ENCODE data around the gene MLC1. TPM values are rescaled to one million over a fixed set of nuclear protein-coding genes. Genes with fewer than 3 reads are reported as not detected.

The MLC1 gene
- polyA plus RNA-seq, 1 donor (not counting 4 experiments of a cell fraction or from before 2014, with no cell fraction given): not detected

DNA sequence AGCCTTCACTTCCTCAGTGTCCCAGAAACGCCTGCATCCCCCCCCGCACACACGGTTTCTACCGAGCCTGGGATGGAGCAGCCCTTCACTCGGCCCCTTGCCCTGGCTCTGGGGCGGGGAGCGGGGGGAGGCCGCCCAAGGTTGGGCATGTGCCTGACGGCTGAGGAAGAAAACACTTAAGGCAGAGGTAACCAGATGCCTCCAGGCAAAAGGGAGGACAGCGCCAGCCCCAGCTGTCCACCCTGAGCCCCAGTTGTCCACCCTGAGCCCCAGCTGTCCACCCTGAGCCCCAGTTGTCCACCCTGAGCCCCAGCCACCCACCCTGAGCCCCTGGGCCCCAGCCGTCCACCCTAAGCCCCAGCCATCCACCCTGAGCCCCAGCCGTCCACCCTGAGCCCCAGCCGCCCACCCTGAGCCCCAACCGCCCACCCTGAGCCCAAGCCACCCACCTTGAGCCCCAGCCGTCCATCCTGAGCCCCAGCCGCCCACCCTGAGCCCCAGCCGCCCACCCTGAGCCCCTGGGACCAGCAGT is 23.3 kb downstream of the MLC1 start:
- Histone ChIP-seq H3K4me3 (ENCODE audit: control insufficient read depth in 2 of 3, extremely low read depth in 1 of 3, insufficient read depth in 2 of 3, low read depth in 1 of 3, low read length in 3 of 3) (no peak overlapping the region), H3K27ac (ENCODE audit: control insufficient read depth, insufficient read depth, low read length) (no peak overlapping the region), H3K9ac (ENCODE audit: control insufficient read depth, extremely low read depth, insufficient read depth, low read length) (no peak overlapping the region), H3K9me1 (ENCODE audit: control insufficient read depth, extremely low read depth, insufficient read depth, low read length) (no peaks in the 10 kb centered on the region), H3K36me3 (ENCODE audit: control insufficient read depth in 2 of 2, extremely low read depth in 1 of 2, insufficient read depth in 2 of 2, low read length in 2 of 2) (no peaks in the 10 kb centered on the region), H3K79me2 (ENCODE audit: control insufficient read depth, insufficient read depth, low read length) (no peaks in the 10 kb centered on the region), H3K27me3 (ENCODE audit: control insufficient read depth, extremely low read depth, insufficient read depth, low read length) (peaks cover 26% of the 10 kb centered on the region), H2AFZ (ENCODE audit: control insufficient read depth, low read length) (no peak overlapping the region), H3K4me2 (ENCODE audit: control insufficient read depth, extremely low read depth, insufficient read depth, low read depth, low read length) (no peak overlapping the region), H4K20me1 (ENCODE audit: control insufficient read depth, extremely low read depth, insufficient read depth, low read length) (no peaks in the 10 kb centered on the region), H3K4me1 (ENCODE audit: control insufficient read depth, extremely low read depth, insufficient read depth, low read length) (no peaks in the 10 kb centered on the region), H3K9me3 (ENCODE audit: control insufficient read depth, low read depth, low read length) (no peaks in the 10 kb centered on the region)
- FAIRE-seq: no peak
- no peak for DNase-seq (ENCODE audit: low read depth, low spot score)
- dilution Hi-C loops (cut with MboI; ENCODE audit: extremely low pct_ligation_motif_present, low sequenced_read_pairs): no loop called here
- TF ChIP-seq EZH2 (IDR thresholded peaks at IDR 0.05; ENCODE audit: low read length): no peak
- TF ChIP-seq, protein P1, sequence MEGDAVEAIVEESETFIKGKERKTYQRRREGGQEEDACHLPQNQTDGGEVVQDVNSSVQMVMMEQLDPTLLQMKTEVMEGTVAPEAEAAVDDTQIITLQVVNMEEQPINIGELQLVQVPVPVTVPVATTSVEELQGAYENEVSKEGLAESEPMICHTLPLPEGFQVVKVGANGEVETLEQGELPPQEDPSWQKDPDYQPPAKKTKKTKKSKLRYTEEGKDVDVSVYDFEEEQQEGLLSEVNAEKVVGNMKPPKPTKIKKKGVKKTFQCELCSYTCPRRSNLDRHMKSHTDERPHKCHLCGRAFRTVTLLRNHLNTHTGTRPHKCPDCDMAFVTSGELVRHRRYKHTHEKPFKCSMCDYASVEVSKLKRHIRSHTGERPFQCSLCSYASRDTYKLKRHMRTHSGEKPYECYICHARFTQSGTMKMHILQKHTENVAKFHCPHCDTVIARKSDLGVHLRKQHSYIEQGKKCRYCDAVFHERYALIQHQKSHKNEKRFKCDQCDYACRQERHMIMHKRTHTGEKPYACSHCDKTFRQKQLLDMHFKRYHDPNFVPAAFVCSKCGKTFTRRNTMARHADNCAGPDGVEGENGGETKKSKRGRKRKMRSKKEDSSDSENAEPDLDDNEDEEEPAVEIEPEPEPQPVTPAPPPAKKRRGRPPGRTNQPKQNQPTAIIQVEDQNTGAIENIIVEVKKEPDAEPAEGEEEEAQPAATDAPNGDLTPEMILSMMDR (optimal IDR thresholded peaks at IDR 0.05 in 1 of 3, IDR thresholded peaks at IDR 0.05 in 1 of 3, conservative IDR thresholded peaks at IDR 0.05 in 1 of 3; ENCODE audit: extremely low read depth in 1 of 3, insufficient read depth in 2 of 3, low read length in 3 of 3): no peak

- H3K79me2 ChIP-seq (ENCODE audit: control insufficient read depth, insufficient read depth, low read length): no peaks in the 10 kb centered on the region
- H3K4me1 ChIP-seq (ENCODE audit: control insufficient read depth, extremely low read depth, insufficient read depth, low read length): no peaks in the 10 kb centered on the region
- H3K4me3 ChIP-seq (ENCODE audit: control insufficient read depth in 2 of 3, extremely low read depth in 1 of 3, insufficient read depth in 2 of 3, low read depth in 1 of 3, low read length in 3 of 3): no peak overlapping the region
- FAIRE-seq: no peak
- DNase-seq (ENCODE audit: low read depth, low spot score): no peak
- H3K36me3 ChIP-seq (ENCODE audit: control insufficient read depth in 2 of 2, extremely low read depth in 1 of 2, insufficient read depth in 2 of 2, low read length in 2 of 2): no peaks in the 10 kb centered on the region
- no peak overlapping the region for H3K9ac ChIP-seq (ENCODE audit: control insufficient read depth, extremely low read depth, insufficient read depth, low read length)
- no peaks in the 10 kb centered on the region for H4K20me1 ChIP-seq (ENCODE audit: control insufficient read depth, extremely low read depth, insufficient read depth, low read length)
- dilution Hi-C loops (cut with MboI; ENCODE audit: extremely low pct_ligation_motif_present, low sequenced_read_pairs): no loop called here
- no peaks in the 10 kb centered on the region for H3K9me1 ChIP-seq (ENCODE audit: control insufficient read depth, extremely low read depth, insufficient read depth, low read length)
- H3K4me2 ChIP-seq (ENCODE audit: control insufficient read depth, extremely low read depth, insufficient read depth, low read depth, low read length): no peak overlapping the region
- H3K27ac ChIP-seq (ENCODE audit: control insufficient read depth, insufficient read depth, low read length): no peak overlapping the region
- H3K9me3 ChIP-seq (ENCODE audit: control insufficient read depth, low read depth, low read length): no peaks in the 10 kb centered on the region
- no peak for TF ChIP-seq EZH2 (IDR thresholded peaks at IDR 0.05; ENCODE audit: low read length)
- TF ChIP-seq, protein P1 (optimal IDR thresholded peaks at IDR 0.05 in 1 of 3, IDR thresholded peaks at IDR 0.05 in 1 of 3, conservative IDR thresholded peaks at IDR 0.05 in 1 of 3; ENCODE audit: extremely low read depth in 1 of 3, insufficient read depth in 2 of 3, low read length in 3 of 3): no peak
- peaks cover 26% of the 10 kb centered on the region for H3K27me3 ChIP-seq (ENCODE audit: control insufficient read depth, extremely low read depth, insufficient read depth, low read length)
- H2AFZ ChIP-seq (ENCODE audit: control insufficient read depth, low read length): no peak overlapping the region
Observed at GRCh38 chr22:50061141-50061823, 23.9 kb downstream of the MLC1 start.
